ENCODE data around the gene ALDH1B1.

The ALDH1B1 gene

DNA sequence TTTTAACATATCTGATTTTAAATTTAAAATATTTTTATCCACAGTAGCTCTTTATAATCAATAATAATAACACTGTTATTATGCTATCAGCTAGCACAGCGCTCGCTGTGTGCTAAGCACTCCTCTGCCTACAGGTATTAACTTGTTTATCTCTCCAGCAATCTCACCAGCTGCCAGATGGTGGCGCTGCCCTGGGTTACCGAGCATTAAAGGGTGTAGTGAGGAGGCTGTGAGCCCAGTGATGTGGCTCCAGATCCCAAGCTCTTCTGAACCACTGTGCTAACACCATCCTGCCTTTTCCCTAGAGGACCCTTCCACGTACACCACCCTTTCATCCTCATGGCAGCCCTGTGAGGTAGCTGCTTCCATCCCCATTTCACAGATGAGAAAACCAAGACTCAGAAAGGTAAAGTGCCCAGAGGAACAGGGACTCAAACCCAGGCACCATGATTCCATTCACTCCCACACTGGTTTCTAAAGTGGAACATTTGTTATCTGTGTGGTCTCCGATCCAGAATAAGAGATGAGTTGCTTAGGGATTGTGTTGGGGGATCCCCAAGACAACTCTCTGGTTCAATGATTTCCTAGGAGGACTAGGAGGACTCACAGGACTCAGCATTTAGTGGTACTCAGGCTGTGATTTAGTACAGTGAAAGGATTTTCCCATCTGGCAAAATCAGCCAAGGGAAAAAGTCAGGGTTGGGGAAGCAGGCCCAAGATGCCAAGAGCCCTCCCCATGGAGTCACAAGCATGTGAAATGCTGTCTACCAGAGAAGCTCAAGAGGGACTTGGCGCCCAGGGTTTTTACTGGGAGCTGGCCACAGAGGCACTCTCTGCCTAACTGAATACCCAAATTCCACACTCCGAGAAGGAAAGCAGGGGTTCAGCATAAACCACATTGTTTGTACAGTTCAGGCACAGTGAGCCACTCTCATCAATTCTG lies 24.8 kb downstream of the ALDH1B1 start:
- DNase-seq: peak; percentile 37

DNA sequence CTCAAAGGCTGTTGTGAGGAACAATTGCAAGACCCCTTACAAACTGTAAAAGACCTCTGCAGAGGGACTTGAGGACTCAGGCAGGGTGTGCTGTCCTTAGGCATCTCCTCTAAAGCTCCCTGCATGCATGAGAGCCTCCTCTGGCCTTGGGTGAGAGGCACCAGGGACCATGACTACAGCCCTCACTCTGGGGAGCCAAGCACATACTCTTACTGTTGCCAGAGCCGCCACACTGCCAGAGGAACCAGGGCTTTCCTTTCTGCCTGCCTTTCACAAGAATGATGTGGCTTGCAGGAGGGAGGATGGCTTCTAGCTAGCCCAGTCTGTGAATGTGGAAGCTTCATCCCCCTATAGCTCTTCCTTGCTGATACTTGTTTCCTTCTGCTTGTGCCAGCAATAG lies 25.9 kb downstream of the ALDH1B1 start:
- no peak for DNase-seq

- DNase-seq: no peak
Observed at GRCh38 chr9:38419181-38419580, 26.7 kb downstream of the ALDH1B1 start.

- no peak for DNase-seq
Observed at GRCh38 chr9:38421498-38422211, 29.2 kb downstream of the ALDH1B1 start.

DNA sequence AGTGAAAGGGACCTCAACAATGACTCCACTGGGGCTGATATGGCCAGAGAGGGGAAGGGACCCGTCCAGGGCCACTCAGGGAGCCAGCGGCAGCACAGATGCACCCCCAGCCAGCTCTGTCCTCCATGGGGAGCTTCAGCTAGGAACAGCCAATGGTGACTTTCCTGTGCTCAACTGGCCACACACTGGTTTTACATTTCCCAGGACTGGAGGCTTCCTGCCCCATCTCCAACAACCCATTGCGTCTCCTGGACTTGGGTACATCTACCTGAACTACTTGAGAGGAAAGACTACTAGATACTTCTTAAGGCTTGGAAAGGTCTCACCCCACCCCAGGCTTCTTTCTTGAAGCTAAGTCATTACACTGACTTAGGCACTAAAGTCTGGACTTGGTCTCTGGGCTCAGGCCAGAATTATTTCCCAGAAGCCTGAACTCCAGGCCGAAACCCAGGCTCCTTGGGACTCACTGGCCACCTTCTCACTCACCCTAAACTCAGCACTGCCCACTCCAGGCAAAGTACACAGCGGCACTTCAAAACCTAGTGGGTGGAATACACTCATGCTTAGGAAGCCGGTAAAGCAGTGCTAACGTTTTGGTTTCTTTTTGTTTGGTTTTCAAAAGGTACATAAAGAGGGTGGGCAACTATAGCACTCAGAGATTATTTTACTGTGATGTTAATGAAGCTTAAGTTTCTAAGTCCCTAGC lies 30.2 kb downstream of the ALDH1B1 start:
- DNase-seq: no peak

DNA sequence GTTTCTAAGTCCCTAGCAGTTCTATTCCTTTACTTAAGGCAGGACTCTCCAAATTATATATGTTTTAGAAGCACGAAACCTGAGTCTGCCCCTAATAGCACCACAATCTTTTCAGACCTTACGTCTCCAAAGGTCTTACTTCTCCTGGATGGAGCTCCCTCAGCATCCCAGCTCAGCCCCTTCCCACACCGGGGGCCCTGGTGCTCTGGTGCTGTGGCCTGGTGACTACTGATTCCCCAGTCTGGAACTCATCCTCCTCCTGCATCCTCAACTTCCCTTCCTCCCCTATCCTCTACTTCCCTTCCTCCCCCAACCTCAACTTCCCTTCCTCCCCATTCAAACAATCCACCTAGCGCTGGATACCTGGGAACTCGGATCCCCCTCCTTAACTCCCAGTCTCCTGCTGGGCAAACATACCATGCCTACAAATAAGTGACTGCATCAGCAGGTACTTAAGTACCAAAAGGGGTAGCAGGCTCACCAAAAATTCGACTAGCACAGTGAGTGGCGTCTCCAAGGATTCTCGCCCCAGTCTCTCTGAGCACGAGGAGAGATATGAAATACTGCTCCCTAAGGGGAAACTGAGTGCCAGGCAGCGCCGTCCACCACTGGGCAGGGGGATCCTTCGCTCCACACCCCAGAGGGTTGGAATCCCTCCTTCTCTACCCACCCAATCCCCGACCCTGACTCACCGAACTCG lies 30.9 kb downstream of the ALDH1B1 start:
- DNase-seq: no peak

DNA sequence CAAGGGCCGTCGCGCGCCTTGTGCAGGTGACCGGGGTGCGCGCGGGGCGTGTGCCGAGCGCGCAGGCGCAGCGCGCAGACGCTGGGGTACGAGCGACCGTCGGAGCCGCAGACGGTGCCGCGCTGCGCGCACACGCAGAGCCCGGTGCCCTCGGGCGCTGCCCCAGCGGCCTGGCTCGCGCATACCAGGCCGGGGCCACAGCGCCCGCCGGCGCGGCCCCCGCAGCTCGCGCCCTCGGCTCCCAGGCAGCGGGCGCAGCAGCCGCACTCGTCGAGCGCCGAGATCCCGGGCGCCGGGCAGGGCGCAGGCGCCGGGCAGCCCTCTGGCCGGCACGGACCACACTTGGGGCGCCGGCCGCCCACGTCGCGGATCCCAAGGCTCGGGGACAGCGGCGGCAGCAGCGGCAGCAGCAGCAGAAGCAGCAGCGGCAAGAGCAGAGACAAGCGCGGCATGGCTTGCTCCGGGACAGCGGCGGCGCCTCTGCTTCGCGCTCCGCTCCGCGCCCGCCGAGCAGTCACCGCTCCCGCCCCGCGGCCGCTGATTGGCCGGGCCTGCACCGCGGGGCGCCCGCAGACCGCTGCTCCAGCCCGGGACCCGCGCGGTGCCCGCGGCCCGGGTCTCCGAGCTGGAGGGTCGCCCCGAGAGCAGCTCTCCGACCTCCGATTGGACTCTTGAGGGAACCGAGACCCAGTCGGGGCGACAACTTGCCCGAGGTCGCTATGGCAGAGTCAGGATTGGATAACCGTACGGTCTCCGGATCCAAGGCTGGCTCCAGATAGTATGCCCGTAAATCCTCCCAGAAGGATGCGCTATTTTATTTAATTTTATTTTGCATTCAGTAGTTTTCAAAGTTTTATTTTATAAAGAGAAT lies 31.7 kb downstream of the ALDH1B1 start, which contains the start of gene IGFBPL1:
TSS of gene IGFBPL1 (minus strand) at position 482 of the 871 bp plus-strand sequence. CDS start at position 452, 30 bp downstream.
- no peak for DNase-seq

- no peak for DNase-seq
Observed at GRCh38 chr9:38424918-38425317, 32.4 kb downstream of the ALDH1B1 start.

DNA sequence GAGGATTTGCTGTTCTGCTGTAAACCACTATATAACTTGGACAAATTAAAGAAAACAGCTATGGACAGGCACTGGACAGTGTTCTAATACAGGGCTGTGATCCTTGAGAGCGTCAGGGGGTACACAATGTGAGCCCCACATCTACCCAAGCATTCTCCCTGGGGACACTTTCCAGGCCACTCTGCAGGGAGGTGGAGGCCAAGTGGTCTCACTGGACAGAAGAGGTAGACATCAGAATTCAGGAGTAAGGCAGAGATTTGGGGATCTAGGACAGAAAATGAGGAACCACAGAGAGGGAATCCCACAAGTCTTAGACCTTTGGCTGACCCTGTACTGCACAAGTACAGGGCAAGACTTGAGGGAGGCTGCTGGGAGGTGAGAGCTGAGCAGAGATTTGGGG lies 35.6 kb downstream of the ALDH1B1 start:
- DNase-seq: no peak

GRCh38 chr9:38431116-38431515 lies 38.6 kb downstream of the ALDH1B1 start:
- no peak for DNase-seq

- peak; percentile 46 for DNase-seq
Observed at GRCh38 chr9:38432922-38433510, 40.5 kb downstream of the ALDH1B1 start.

DNA sequence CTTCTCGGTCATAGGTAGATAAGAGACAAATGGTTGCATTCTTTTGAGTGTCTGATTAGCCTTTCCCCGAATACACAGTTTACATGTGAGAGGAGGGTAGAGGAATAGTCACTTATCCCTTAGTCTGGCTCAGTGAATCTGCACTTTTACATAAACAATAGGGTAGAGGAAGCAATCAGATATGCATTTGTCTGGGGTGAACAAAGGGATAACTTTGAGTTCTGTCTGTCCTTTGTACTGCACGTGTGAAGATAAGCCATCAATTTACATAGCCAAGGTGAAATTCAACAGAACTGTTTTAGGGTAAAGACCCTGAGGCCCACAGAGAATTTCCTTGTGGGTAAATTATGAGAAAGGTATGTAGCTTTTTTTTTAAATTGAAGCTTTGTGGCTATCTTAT lies 41.9 kb downstream of the ALDH1B1 start:
- DNase-seq: no peak

DNA sequence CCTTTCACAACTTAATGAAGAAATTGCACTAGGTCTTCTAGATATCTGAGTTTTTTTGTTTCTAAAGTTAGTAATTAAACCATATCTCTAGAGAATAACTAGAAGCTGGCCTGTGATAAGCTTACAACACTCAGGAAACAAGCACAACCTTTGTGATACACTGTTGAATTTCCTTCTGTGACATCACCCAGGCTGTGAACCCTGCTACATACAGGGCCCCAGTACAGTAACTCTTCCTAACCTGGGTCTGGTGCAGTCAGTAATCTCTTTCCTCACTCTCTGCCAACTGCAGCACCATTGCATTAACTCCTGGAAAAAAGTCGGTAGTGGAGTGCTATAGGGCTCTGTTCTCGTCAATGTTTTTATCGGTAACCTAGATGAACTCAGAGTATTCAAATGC lies 42.4 kb downstream of the ALDH1B1 start:
- no peak for DNase-seq

GRCh38 chr9:38435521-38435920 lies 43.0 kb downstream of the ALDH1B1 start:
- DNase-seq: no peak

DNA sequence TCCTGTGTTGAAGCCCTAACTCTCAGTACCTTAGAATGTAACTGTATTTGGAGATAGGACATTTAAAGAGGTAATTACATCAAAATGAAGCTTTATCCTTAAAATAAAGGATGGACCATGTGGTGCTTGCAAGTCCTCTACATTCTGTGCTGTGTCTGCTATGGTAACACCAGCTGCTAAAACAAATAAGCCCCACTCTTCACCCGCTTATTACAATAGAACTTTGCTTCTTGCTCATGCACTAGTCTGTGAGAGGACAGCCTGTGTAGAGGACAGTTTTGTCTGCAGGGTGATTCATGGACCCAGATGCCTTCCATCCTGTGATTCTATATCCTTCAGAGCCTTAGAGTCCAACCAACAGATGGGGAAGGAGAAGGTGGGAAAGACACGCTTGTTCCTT lies 44.2 kb downstream of the ALDH1B1 start:
- DNase-seq: no peak

DNA sequence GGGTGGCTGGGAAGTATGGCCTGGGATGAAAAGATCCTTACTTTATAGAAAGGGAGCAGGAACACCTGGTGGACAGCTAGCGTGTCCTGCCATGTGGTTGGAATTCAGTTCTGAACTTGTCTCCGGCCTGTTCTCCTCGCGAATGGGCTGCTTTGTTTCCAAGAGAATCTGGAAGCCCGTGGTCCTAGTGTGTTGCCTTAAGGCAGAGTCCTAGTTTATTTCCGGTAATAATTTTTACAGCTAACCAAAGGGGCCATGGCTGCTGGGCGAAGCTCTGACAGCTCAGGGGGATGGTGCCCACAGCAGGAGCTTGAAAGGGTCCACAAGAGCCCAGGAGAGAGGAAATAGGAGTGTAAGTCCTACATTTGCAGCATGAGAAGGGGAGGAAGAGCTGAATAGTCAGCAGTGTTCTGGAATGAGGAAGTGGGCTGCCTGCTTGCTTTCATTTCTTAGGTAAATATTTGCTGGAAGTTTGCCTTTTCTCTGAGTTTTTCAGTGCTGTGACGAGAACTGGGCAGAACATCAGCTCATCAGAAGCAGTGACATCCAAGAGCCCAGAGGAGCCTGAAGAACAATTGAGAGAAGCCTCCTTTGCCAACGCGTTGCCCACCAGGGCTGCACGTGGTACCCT lies 44.8 kb downstream of the ALDH1B1 start:
- DNase-seq: no peak

- DNase-seq: no peak
Observed at GRCh38 chr9:38439291-38439915, 46.9 kb downstream of the ALDH1B1 start.

- DNase-seq: no peak
Observed at GRCh38 chr9:38439916-38440301, 47.4 kb downstream of the ALDH1B1 start.

DNA sequence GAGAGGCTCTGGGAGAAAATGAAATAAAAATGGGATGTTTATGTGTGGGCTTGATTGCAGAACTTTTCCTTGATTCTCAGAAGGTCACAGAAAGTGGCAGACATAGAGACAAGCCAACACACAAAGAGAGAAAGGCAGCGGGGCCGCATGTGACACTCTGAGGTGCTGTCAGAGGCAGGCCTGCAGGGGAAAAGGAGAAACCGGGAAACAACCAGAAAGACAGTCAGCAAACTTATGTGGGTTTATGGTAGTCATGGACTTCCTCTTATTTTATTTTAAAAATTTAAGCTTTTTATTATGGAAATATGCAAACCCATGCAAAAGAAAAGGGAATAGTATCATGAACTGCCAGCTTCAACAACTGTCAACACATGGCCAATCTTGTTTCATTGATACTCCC lies 48.0 kb downstream of the ALDH1B1 start:
- no peak for DNase-seq

- no peak for DNase-seq
Observed at GRCh38 chr9:38441347-38442085, 49.0 kb downstream of the ALDH1B1 start.

Data from NCI-H748 treated with DMSO at 0.1 percent for 48 hours (cell line).